GM12801 (cell line): Measurements from ENCODE around the gene WDR91.

Source experiments
- TF ChIP-seq, protein P1 (sequence below): IDR thresholded peaks from one replicate; pipeline ENCODE4 v1.5.1; 2011; ENCODE audit warnings: control low read depth; ENCODE audit not compliant: insufficient read length; ENCODE audit errors: extremely low read depth

The WDR91 gene

DNA sequence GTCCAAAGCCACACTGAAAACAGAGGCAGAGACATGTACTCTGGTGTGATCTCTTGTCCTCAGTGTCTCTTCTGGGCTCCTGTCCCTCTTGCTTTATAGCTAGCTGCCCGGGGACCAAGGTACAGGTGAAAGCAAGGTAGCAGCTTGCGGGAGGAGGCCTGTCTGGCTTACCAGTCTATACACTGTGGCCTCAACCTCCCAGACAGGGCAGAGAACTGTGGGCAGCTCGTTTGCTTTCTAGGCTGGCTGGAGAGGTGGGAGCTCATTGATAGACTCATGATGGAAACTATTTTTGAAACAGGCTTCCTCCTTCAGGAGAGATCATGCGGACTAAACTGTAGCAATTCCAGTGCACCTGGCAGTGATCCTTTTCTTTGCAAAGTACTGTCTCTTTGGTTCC lies 45.5 kb downstream of the WDR91 start:
- TF ChIP-seq, protein P1, sequence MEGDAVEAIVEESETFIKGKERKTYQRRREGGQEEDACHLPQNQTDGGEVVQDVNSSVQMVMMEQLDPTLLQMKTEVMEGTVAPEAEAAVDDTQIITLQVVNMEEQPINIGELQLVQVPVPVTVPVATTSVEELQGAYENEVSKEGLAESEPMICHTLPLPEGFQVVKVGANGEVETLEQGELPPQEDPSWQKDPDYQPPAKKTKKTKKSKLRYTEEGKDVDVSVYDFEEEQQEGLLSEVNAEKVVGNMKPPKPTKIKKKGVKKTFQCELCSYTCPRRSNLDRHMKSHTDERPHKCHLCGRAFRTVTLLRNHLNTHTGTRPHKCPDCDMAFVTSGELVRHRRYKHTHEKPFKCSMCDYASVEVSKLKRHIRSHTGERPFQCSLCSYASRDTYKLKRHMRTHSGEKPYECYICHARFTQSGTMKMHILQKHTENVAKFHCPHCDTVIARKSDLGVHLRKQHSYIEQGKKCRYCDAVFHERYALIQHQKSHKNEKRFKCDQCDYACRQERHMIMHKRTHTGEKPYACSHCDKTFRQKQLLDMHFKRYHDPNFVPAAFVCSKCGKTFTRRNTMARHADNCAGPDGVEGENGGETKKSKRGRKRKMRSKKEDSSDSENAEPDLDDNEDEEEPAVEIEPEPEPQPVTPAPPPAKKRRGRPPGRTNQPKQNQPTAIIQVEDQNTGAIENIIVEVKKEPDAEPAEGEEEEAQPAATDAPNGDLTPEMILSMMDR = no peak

DNA sequence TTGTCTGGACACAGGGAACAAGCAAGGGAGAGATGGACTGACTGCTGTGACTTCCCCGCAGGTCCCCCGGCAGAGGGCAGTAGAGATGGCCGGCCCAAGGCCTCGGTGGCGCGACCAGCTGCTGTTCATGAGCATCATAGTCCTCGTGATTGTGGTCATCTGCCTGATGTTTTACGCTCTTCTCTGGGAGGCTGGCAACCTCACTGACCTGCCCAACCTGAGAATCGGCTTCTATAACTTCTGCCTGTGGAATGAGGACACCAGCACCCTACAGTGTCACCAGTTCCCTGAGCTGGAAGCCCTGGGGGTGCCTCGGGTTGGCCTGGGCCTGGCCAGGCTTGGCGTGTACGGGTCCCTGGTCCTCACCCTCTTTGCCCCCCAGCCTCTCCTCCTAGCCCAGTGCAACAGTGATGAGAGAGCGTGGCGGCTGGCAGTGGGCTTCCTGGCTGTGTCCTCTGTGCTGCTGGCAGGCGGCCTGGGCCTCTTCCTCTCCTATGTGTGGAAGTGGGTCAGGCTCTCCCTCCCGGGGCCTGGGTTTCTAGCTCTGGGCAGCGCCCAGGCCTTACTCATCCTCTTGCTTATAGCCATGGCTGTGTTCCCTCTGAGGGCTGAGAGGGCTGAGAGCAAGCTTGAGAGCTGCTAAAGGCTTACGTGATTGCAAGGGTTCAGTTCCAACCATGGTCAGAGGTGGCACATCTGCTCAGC lies 46.8 kb downstream of the WDR91 start:
- TF ChIP-seq, protein P1 = no peak

DNA sequence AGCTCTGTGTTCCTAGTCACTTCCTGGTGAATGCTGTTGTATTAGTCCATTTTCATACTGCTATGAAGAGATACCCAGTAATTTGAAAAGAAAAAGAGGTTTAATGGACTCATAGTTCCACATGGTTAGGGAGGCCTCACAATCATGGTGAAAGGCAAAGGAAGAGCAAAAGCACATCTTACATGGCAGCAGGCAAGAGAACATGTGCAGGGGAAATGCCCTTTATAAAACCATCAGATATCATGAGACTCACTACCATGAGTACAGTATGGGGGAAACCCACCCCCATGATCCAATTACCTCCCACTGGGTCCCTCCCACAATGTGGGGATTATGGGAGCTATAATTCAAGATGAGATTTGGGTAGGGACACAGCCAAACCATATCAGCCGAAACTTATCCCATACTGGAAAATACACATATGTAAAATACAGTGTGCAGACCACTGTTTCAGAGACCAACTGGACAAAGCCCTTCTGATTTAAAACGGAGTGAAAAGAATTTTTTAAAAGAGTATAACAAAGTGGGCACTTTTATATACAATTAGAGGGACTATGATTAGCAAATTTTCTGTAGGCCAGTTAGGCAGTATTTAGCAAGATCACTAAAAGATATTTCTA lies 48.8 kb downstream of the WDR91 start:
- TF ChIP-seq, protein P1 = no peak

DNA sequence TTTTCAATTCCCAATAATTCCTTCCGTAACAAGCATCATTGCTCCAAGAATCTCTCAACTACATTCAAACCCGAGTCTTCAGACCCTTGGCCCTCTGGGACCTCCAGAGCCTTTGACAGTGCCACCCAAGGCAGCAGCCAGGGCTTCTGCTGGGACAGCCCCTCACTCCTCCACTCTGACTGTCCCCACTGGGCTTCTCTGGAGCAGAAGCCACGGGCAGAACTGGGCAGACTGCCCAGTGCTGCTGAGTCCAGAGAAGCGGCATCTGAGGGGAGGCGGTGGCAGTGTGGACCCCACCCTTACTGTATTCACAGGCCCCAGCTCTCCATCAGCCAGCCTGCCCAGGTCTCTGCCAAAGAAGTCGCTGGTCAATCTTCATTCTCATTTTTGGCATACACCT lies 49.7 kb downstream of the WDR91 start:
- TF ChIP-seq, protein P1 = no peak

DNA sequence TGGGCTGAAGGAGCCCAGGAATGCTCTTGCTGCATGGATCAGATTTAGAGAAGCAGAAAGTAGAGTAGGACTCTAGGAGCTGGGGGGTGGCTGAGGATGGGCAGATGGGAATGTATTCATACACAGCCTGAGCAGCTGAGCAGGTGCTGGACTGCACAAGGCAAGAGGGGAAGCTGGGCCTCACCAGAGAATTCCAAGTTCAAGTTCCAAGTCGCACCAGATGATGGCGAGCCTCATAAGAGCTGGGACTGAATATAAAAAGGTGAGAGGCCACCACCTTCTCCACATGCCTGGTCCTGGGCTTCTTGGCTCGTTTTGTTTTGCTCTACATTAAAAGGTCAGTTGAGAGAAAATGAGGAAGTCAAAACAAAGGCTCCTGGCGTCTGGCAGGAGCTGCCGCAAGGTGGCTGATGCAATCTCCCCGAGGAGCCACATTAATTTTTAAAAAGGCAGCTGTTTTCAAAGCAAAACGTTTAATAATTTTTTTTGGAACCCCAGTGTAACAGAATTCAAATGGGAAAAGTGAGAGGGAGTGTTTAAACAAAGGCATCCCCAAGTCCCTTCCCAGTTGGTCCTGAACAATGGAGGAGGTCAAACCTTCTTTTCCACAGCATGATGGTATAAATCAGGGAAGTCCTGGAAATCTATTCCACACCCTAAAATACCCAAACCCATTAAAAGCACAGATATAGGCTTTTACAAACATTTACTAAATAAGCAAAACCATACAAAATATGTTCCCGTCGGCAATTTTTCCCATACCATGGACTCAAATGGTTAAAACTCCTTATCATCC lies 50.3 kb downstream of the WDR91 start:
- TF ChIP-seq, protein P1 = no peak

DNA sequence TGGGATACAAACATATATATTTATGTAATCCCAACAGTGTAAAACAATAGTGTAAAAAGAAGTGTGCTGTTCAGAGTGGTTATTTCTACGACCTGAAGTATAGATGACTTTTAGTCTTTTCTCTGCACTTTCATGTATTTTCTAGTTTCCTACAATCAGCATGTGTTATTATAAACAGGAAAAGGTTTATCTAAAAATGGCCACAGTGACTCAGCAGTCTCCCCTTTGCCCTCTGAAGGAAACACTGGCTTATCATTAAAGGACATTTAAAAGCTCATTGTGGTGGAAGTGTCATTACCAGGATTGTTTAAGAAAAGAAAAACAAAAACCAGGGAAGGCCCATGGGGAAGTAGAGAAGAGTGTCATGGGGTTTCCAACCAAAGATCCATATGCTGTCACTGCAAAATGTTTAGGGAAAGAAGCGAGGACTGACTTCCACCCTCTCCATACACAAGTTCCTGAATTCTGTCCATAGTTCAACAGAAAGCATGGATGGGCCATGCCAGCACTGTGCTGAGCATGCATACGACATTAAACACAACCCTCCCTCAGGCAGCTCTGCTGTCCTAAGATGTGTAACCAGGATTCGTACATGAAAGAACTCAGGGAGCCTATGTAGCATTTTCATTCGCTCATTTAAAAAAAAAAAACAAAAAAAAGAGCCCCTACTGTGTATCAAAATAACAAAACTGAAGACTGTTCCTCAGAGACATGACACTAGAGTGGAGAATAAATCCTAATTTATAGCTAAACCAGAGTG lies 51.0 kb downstream of the WDR91 start:
- TF ChIP-seq, protein P1 = no peak
